Parathyroid adenoma (tissue), 2 donors: ENCODE measurements around the gene PEX6.

Experiments
- H2AFZ ChIP-seq: fragments of 300-600 bp; sonication (generic); one replicate; pipeline ENCODE4 v1.7.0; 2017; ENCODE audit warnings: antibody characterized with exemption, mild to moderate bottlenecking
- H3K27ac ChIP-seq: fragments of 300-600 bp; sonication (generic); one replicate; pipeline ENCODE4 v1.7.0; 2017
- H3K27me3 ChIP-seq: fragments of 300-600 bp; sonication (generic); one replicate; pipeline ENCODE4 v1.7.0; 2017; ENCODE audit warnings: low read length; ENCODE audit not compliant: control insufficient read depth, insufficient read depth
- H3K36me3 ChIP-seq: fragments of 300-600 bp; sonication (generic); one replicate; pipeline ENCODE4 v1.7.0; 2017; ENCODE audit warnings: low read length; ENCODE audit not compliant: control insufficient read depth, insufficient read depth
- H3K4me1 ChIP-seq: fragments of 300-600 bp; sonication (generic); one replicate; pipeline ENCODE4 v1.7.0; 2017; ENCODE audit warnings: control low read depth
- H3K4me2 ChIP-seq: fragments of 300-600 bp; sonication (generic); one replicate; pipeline ENCODE4 v1.7.0; 2017; ENCODE audit warnings: low read length
- H3K4me3 ChIP-seq: fragments of 300-600 bp; sonication (generic); one replicate; pipeline ENCODE4 v1.7.0; 2017; ENCODE audit warnings: low read depth, low read length
- H3K79me2 ChIP-seq: fragments of 300-600 bp; sonication (generic); one replicate; pipeline ENCODE4 v1.7.0; 2017; ENCODE audit warnings: control low read depth
- H3K9ac ChIP-seq: fragments of 300-600 bp; sonication (generic); one replicate; pipeline ENCODE4 v1.7.0; 2017; ENCODE audit warnings: mild to moderate bottlenecking
- H3K9me3 ChIP-seq: fragments of 300-600 bp; sonication (generic); one replicate; pipeline ENCODE4 v1.7.0; 2017; ENCODE audit warnings: low read length; ENCODE audit not compliant: control insufficient read depth
- CTCF ChIP-seq: fragments of 300-600 bp; sonication (generic); IDR thresholded peaks from one replicate; pipeline ENCODE4 v1.7.0; 2017; ENCODE audit warnings: antibody characterized with exemption, mild to moderate bottlenecking
- donor health status: primary hyperparathyroidism.

The PEX6 gene

DNA sequence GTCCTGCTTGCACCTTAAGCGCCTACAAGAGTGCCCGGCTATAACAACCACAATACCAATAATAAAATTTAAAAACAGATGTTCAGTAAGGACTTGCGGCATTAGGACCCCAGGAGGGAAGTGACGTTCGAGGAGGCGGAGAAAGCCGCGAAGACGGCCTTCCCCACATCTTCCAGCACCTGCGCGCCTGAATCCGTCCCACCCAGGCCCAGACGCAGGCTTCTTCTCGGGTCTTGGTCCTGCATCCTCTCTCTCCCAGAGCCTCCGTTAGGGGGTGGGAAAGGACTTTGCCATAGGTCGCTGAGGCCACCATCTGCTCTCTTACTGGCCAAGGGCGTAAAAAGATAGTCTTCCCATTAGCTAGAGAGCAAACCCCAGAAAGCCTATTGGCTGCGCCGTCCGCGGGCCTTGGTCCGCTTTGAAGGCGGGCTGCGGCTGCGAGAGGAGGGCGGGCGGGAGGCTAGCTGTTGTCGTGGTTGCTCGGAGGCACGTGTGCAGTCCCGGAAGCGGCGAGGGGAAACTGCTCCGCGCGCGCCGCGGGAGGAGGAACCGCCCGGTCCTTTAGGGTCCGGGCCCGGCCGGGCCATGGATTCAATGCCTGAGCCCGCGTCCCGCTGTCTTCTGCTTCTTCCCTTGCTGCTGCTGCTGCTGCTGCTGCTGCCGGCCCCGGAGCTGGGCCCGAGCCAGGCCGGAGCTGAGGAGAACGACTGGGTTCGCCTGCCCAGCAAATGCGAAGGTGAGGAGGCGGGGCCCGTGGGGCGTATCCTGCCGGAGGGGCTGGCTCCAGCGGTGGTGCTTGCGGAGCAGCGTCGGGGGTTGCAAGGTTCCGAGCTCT lies 49.8 kb downstream of the PEX6 start, which contains the start of gene CNPY3:
TSS of gene CNPY3 (plus strand) at position 495 of the 835 bp plus-strand sequence. CDS start at position 586, 91 bp downstream.
- no peak for TF ChIP-seq CTCF
- Histone ChIP-seq H3K9ac (peak within 1 kb of the TSS; percentile 4), H3K4me3 (peak within 1 kb of the TSS; percentile 71), H3K9me3 (no peaks in the 10 kb centered on the region), H3K4me2 (peak within 1 kb of the TSS; percentile 73), H3K27ac (peak within 1 kb of the TSS; percentile 93), H3K4me1 (peaks cover 6% of the 10 kb centered on the region), H3K27me3 (no peaks in the 10 kb centered on the region), H2AFZ (peak within 1 kb of the TSS; percentile 84), H3K79me2 (peaks cover 21% of the 10 kb centered on the region), H3K36me3 (no peaks in the 10 kb centered on the region)

GRCh38 chr6:42925248-42925857 lies 53.6 kb downstream of the PEX6 start:
- no peak for TF ChIP-seq CTCF
- peaks cover 3% of the 10 kb centered on the region for H3K4me1 ChIP-seq
- H3K9ac ChIP-seq = no peak overlapping the region
- H2AFZ ChIP-seq = no peak overlapping the region
- no peak overlapping the region for H3K27ac ChIP-seq
- no peak overlapping the region for H3K4me3 ChIP-seq
- H3K9me3 ChIP-seq = no peaks in the 10 kb centered on the region
- H3K4me2 ChIP-seq = no peak overlapping the region
- H3K27me3 ChIP-seq = no peaks in the 10 kb centered on the region
- no peaks in the 10 kb centered on the region for H3K36me3 ChIP-seq
- no peaks in the 10 kb centered on the region for H3K79me2 ChIP-seq

DNA sequence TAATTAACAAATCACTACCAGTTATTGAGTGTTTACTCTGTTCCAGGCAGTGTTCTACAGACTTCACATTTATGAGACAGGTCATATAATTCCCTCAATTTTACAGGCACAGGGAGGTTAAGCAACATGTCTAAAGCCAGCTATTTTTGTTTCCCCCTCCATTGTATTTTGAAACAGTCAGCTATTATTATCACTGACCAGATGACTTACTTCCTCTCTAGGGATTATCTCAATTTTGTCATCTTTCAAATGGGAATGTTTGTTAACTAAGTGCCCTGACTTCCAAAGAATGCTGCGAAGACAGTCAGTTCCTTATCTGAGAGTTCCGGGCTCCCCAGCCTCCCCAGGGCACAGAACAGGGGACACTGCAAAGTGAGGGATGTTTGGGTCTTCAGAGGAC lies 55.3 kb downstream of the PEX6 start:
- Histone ChIP-seq H2AFZ (no peak overlapping the region), H3K4me1 (peaks cover 2% of the 10 kb centered on the region), H3K4me3 (no peak overlapping the region), H3K4me2 (no peak overlapping the region), H3K9me3 (no peaks in the 10 kb centered on the region), H3K79me2 (no peaks in the 10 kb centered on the region), H3K27me3 (no peaks in the 10 kb centered on the region), H3K9ac (no peak overlapping the region), H3K36me3 (no peaks in the 10 kb centered on the region), H3K27ac (no peak overlapping the region)
- no peak for TF ChIP-seq CTCF

DNA sequence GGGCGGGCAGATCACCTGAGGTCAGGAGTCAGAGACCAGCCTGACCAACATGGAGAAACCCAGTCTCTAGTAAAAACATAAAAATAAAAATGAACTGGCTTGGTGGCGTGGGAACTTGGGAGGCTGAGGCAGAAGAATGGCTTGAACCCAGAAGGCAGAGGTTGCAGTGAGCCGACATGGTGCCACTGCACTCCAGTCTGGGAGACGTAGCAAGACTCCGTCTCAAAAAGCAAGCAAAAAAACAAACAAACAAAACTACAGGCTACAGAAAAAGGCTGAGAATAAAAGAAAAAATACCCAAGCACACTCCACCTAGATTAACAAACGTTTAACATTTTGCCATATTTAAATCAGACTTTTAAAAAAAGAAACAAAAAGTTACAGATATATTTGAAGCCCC lies 57.2 kb downstream of the PEX6 start:
- Histone ChIP-seq H2AFZ (no peak overlapping the region), H3K79me2 (no peaks in the 10 kb centered on the region), H3K4me1 (no peaks in the 10 kb centered on the region), H3K27ac (no peak overlapping the region), H3K9ac (no peak overlapping the region), H3K9me3 (no peaks in the 10 kb centered on the region), H3K4me2 (no peak overlapping the region), H3K4me3 (no peak overlapping the region), H3K36me3 (no peaks in the 10 kb centered on the region), H3K27me3 (no peaks in the 10 kb centered on the region)
- TF ChIP-seq CTCF = no peak
